ENCODE data around the gene HOXC10.

DNA sequence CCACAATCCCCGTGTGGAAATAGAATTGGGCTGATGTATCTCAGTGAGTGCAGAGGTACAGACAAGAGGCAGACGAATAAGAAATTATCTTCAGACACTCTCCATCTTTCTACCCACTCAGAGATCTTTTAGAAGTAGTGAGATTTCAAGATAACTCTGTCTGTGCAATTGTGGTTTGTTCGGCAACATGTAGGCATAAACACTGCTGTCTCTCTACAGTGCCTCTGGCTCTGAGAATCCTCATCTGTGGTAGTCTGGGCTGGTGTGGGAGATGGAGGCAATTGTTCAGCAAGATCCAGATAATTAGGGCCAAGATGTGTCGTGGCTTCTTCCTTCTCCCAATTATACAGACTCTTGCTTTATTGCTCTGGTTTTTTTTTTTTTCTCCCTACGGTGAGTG is 43.2 kb upstream of the HOXC10 start:
- TF ChIP-seq CTCF (IDR thresholded peaks at IDR 0.05) (no peak), EZH2 (IDR thresholded peaks at IDR 0.05; ENCODE audit: borderline replicate concordance, insufficient read depth, low read depth, low read length, poor library complexity, severe bottlenecking) (no peak)
